ENCODE measurements around the gene APPBP2.
"Not testable (repeated sequence)": the region's sequence is repeated elsewhere in the genome, so short reads cannot be mapped to it uniquely, and the experiment has no call there.

The APPBP2 gene

DNA sequence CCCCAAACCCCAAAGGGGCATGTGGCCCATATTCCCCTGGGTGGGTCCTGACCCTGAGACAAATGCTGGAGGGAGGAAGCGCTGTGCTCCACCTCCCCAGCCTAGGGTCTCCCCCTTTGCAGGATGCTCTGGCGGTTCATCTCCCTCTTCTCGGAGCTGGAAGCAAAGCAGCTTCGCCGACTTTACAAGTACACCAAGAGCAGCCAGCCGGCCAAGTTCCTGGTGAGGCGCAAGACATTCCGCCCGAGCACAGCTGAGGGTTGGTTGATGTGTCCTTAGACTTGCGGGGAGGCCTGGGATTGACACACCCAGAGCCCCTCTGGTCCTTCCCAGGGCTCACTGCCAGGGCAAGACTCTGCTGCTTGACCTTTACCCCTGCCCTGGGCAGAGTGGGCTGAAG lies 99.4 kb downstream of the APPBP2 start:
- TF ChIP-seq, protein P1, sequence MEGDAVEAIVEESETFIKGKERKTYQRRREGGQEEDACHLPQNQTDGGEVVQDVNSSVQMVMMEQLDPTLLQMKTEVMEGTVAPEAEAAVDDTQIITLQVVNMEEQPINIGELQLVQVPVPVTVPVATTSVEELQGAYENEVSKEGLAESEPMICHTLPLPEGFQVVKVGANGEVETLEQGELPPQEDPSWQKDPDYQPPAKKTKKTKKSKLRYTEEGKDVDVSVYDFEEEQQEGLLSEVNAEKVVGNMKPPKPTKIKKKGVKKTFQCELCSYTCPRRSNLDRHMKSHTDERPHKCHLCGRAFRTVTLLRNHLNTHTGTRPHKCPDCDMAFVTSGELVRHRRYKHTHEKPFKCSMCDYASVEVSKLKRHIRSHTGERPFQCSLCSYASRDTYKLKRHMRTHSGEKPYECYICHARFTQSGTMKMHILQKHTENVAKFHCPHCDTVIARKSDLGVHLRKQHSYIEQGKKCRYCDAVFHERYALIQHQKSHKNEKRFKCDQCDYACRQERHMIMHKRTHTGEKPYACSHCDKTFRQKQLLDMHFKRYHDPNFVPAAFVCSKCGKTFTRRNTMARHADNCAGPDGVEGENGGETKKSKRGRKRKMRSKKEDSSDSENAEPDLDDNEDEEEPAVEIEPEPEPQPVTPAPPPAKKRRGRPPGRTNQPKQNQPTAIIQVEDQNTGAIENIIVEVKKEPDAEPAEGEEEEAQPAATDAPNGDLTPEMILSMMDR (IDR thresholded peaks at IDR 0.05; ENCODE audit: low read depth, low read length): no peak
- no peak for DNase-seq (ENCODE audit: low read depth in 2 of 2)

DNA sequence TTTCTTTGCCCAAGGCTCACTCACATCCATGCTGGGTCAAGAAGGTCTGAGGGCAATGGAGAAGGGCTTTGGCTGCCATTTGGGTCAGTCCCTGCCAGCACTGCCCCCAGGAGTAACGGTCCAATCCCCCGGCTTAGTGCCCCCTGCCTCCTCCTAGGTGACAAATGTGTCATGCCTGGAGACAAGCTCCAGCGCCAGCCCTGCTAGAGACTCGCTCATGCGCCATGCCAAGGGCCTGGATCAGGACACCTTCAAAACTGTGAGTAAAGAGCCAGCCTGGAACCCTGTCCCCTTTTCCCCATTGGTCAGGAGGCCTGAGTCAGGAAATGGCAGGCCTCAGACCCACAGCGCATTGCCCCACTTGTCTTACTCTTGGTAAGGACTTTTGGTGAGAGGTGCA lies 100.4 kb downstream of the APPBP2 start:
- TF ChIP-seq, protein P1 (IDR thresholded peaks at IDR 0.05; ENCODE audit: low read depth, low read length): no peak
- H3K4me3 ChIP-seq (replicated peaks in 1 of 2; ENCODE audit: low read depth in 2 of 2, low read length in 2 of 2): no peak overlapping the region
- DNase-seq (ENCODE audit: low read depth in 2 of 2): no peak

More for the DNA sequence above, 99.4 kb downstream of the APPBP2 start:
- H3K4me3 ChIP-seq (replicated peaks in 1 of 2; ENCODE audit: low read depth in 2 of 2, low read length in 2 of 2): no peak overlapping the region

GRCh38 chr17:60423865-60424264 lies 102.2 kb downstream of the APPBP2 start:
- no peak overlapping the region for H3K4me3 ChIP-seq (replicated peaks in 1 of 2; ENCODE audit: low read depth in 2 of 2, low read length in 2 of 2)
- DNase-seq (ENCODE audit: low read depth in 2 of 2): no peak
- TF ChIP-seq, protein P1 (IDR thresholded peaks at IDR 0.05; ENCODE audit: low read depth, low read length): no peak

DNA sequence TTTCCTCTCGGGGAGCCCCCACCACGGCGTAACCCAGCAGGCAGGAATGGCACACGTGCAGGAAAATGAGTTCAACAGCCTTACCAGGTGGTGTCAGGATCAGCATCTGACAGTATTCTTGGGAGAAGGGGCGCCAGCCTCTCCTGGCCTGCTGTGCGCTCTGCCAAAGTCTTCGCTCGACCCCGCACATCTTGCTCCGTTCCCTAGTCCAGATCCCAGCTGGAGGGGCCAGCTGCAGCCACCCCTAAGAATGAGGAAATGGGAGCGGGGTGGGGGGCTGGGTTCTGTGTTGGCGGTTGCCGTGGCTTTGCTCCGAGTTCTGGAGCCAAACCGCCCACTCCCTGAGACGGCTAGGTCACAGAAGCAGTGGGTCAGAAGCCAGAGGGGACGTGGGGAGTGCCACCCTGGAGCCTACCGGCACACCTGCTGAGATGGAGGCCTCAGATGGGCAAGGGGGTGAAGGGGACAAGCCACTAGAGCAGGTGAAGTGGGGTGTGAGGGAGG lies 103.8 kb downstream of the APPBP2 start, which contains the start of gene CHCT1:
Gene CHCT1 (plus strand): TSS at position 328 of the 504 bp plus-strand sequence. CDS start 104 bp downstream, at position 432.
- DNase-seq (ENCODE audit: low read depth in 2 of 2): no peak
- peak within 1 kb of the TSS; percentile 42 to 53 for H3K4me3 ChIP-seq (replicated peaks in 1 of 2; ENCODE audit: low read depth in 2 of 2, low read length in 2 of 2)
- TF ChIP-seq, protein P1 (IDR thresholded peaks at IDR 0.05; ENCODE audit: low read depth, low read length): no peak

- peak overlapping the region; percentile 42 to 53 for H3K4me3 ChIP-seq (replicated peaks in 1 of 2; ENCODE audit: low read depth in 2 of 2, low read length in 2 of 2)
- peak; percentile 62 to 67 for DNase-seq (ENCODE audit: low read depth in 2 of 2)
- TF ChIP-seq, protein P1 (IDR thresholded peaks at IDR 0.05; ENCODE audit: low read depth, low read length): peak; percentile 94
Measured at GRCh38 chr17:60421273-60422161, 104.5 kb downstream of the APPBP2 start.

DNA sequence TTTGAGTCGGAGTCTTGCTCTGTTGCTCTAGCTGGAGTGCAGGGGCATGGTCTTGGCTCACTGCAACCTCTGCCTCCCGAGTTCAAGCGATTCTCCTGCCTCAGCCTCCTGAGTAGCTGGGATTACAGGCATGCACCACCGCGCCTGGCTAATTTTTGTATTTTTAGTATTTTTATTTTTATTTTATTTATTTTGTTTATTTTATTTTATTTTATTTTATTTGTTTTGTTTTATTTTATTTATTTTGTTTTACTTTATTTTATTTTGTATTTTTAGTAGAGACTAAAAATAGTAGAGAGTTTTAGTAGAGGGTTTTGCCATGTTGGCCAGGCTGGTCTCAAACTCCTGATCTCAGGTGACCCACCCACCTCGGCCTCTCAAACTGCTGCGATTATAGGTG lies 106.2 kb downstream of the APPBP2 start:
- not testable (repeated sequence) for DNase-seq (ENCODE audit: low read depth in 2 of 2); H3K4me3 ChIP-seq (replicated peaks in 1 of 2; ENCODE audit: low read depth in 2 of 2, low read length in 2 of 2)

DNA sequence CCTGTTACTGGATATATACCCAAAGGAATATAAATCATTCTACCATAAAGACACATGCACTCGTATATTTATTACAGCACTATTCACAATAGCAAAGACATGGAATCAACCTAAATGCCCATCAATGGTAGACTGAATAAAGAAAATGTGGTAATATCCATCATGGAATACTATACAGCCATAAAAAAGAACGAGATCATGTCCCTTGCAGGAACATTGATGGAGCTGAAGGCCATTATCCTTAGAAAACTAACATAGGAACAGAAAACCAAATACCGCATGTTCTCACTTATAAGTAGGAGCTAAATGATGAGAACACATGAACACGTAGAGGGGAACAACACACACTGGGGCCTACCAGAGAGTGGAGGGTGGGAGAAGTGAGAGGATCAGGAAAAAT lies 107.0 kb downstream of the APPBP2 start:
- DNase-seq (ENCODE audit: low read depth in 2 of 2); H3K4me3 ChIP-seq (replicated peaks in 1 of 2; ENCODE audit: low read depth in 2 of 2, low read length in 2 of 2): not testable (repeated sequence)
